Thoracic aorta (tissue), 2 donors: ENCODE measurements around the gene TMPRSS11E. TPM values are rescaled to one million over a fixed set of nuclear protein-coding genes. Genes with fewer than 3 reads are reported as not detected.
"Not testable (repeated sequence)": the region's sequence is repeated elsewhere in the genome, so short reads cannot be mapped to it uniquely, and the experiment has no call there.

Experiments used
- ATAC-seq: fragments of 150-250 bp; one replicate; pipeline ENCODE4 v1.8.0; 2017; ENCODE audit warnings: low read depth; ENCODE audit not compliant: insufficient number of reproducible peaks, low FRiP score
- DNase-seq: peaks from one replicate; pipeline ENCODE4 v3.0.0-alpha.2; 2020; ENCODE audit warnings: low spot score
- H3K27ac ChIP-seq, 2 donors: fragments of 200-600 bp; sonication (generic); 1 replicate in 1 of 2; 2 replicates in 1 of 2; pipeline ENCODE4 v1.5.1; 2016; ENCODE audit warnings: mild to moderate bottlenecking in 2 of 2, moderate library complexity in 2 of 2
- H3K27me3 ChIP-seq: fragments of 200-600 bp; sonication (generic); replicated peaks from 2 replicates; pipeline ENCODE4 v1.6.0; 2016; ENCODE audit warnings: mild to moderate bottlenecking; ENCODE audit not compliant: insufficient read depth
- H3K36me3 ChIP-seq: fragments of 200-600 bp; sonication (generic); one replicate; pipeline ENCODE4 v1.5.1; 2016
- H3K4me1 ChIP-seq, 2 donors: fragments of 200-600 bp; sonication (generic); 1 replicate in 1 of 2; 2 replicates in 1 of 2; pipeline versions ENCODE4 v1.5.1 to v1.6.0; 2016; ENCODE audit warnings: low read depth in 2 of 2, mild to moderate bottlenecking in 1 of 2; ENCODE audit not compliant: control insufficient read depth in 1 of 2
- H3K4me3 ChIP-seq: fragments of 200-600 bp; sonication (generic); 2 replicates; pipeline ENCODE4 v1.5.1; 2016; ENCODE audit warnings: mild to moderate bottlenecking
- H3K9me3 ChIP-seq: fragments of 200-600 bp; sonication (generic); 2 replicates; pipeline ENCODE4 v1.5.1; 2016
- total RNA-seq, 2 donors: library from RNA; depleted of rRNA; stranded (reverse); fragments of >200 nt; gene quantifications; one replicate each; pipeline versions ENCODE4 v1.1.0 to v1.2.3, GENCODE V29; 2016
- TF ChIP-seq, protein P1 (sequence below): fragments of 200-600 bp; sonication (generic); IDR thresholded peaks from one replicate; pipeline ENCODE4 v1.5.1; 2019; ENCODE audit warnings: antibody characterized with exemption

Gene TMPRSS11E
- total RNA-seq = not detected

- Histone ChIP-seq H3K27ac (no peak within 1 kb of the TSS), H3K4me3 (no peak within 1 kb of the TSS), H3K27me3 (no peaks in the 10 kb centered on the region), H3K36me3 (no peaks in the 10 kb centered on the region), H3K4me1 (no peaks in the 10 kb centered on the region), H3K9me3 (no peaks in the 10 kb centered on the region)
- TF ChIP-seq, protein P1, sequence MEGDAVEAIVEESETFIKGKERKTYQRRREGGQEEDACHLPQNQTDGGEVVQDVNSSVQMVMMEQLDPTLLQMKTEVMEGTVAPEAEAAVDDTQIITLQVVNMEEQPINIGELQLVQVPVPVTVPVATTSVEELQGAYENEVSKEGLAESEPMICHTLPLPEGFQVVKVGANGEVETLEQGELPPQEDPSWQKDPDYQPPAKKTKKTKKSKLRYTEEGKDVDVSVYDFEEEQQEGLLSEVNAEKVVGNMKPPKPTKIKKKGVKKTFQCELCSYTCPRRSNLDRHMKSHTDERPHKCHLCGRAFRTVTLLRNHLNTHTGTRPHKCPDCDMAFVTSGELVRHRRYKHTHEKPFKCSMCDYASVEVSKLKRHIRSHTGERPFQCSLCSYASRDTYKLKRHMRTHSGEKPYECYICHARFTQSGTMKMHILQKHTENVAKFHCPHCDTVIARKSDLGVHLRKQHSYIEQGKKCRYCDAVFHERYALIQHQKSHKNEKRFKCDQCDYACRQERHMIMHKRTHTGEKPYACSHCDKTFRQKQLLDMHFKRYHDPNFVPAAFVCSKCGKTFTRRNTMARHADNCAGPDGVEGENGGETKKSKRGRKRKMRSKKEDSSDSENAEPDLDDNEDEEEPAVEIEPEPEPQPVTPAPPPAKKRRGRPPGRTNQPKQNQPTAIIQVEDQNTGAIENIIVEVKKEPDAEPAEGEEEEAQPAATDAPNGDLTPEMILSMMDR = no peak
- no peak for ATAC-seq
- no peak for DNase-seq
Observed at GRCh38 chr4:68447201-68447600, at the start of gene TMPRSS11E. Gene TMPRSS11E, plus strand, starts transcription at chr4:68447463. Its CDS starts 50 bp downstream, at chr4:68447513.

DNA sequence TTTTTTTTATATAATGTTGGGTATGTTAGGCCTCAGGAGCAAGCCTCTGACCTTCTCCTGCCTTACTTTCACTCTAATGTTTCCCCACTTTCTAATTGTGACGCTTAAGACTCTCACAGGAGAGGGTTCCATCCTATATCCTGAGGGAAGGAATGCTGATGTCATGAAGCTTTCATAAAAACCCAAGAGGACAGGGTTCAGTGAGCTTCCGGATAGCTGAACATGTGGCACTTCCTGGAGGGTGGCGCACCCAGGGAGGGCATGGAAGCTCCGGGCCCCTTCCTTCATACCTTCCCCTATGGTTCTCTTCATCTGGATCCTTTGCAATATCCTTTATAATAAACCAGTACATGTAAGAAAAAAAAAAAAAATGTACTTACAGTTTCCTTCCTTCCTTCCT lies 48.0 kb upstream of the TMPRSS11E start:
- TF ChIP-seq, protein P1 = no peak
- DNase-seq (no peak), ATAC-seq (no peak)
- no peaks in the 10 kb centered on the region for H3K36me3 ChIP-seq
- H3K27ac ChIP-seq = no peak overlapping the region
- H3K9me3 ChIP-seq = no peaks in the 10 kb centered on the region
- no peaks in the 10 kb centered on the region for H3K4me1 ChIP-seq
- no peaks in the 10 kb centered on the region for H3K27me3 ChIP-seq
- H3K4me3 ChIP-seq = no peak overlapping the region

DNA sequence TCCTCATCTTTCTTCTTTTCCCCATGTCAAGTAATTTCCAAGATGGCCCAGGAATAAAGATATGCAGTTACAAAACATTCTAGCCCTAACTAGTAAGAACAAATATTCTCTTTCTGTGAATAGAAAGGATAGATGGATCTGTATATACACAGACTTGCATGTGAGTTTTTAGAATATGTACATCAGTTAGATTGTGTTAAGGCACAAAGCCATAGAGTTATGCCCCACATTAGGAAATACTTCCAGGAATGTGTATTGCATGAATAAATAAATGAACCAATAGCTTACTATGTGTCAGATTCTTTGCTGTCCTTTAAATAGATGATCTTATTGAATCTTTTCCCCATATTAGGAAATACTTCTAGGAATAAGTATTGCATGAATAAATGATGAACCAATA lies 46.0 kb upstream of the TMPRSS11E start:
- no peaks in the 10 kb centered on the region for H3K36me3 ChIP-seq
- DNase-seq = no peak
- no peaks in the 10 kb centered on the region for H3K4me1 ChIP-seq
- no peaks in the 10 kb centered on the region for H3K9me3 ChIP-seq
- no peaks in the 10 kb centered on the region for H3K27me3 ChIP-seq
- H3K4me3 ChIP-seq = no peak overlapping the region
- ATAC-seq = no peak
- TF ChIP-seq, protein P1 = no peak
- no peak overlapping the region for H3K27ac ChIP-seq

- DNase-seq (no peak), ATAC-seq (no peak)
- no peaks in the 10 kb centered on the region for H3K4me1 ChIP-seq
- no peaks in the 10 kb centered on the region for H3K9me3 ChIP-seq
- H3K4me3 ChIP-seq = no peak overlapping the region
- no peaks in the 10 kb centered on the region for H3K27me3 ChIP-seq
- TF ChIP-seq, protein P1 = no peak
- no peaks in the 10 kb centered on the region for H3K36me3 ChIP-seq
- no peak overlapping the region for H3K27ac ChIP-seq
Observed at GRCh38 chr4:68404153-68404552, 43.1 kb upstream of the TMPRSS11E start.

DNA sequence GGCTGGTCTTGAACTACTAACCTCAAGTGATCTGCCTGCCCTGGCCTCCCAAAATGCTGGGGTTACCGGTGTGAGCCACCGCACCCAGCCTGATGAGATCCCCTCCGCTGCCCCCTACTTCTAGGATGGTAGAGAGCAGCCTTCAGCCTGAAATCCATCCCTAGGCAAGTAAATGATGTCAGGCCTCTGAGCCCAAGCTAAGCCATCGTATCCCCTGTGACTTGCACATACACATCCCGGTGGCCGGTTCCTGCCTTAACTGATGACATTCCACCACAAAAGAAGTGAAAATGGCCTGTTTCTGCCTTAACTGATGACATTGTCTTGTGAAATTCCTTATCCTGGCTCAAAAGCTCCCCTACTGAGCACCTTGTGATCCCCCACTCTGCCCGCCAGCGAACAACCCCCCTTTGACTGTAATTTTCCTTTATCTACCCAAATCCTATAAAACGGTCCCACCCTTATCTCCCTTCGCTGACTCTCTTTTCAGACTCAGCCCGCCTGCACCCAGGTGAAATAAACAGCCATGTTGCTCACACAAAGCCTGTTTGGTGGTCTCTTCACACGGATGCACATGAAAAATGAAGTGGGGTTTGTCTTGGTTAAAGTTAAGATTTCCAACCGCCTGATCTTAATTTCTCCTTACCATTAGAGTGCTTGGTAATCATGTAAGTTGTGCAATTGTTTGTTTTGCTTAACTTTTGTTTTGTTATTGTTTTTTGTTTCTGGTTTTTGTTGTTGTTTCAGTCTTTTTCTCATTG lies 41.4 kb upstream of the TMPRSS11E start:
- ATAC-seq, H3K27ac ChIP-seq, H3K4me1 ChIP-seq, DNase-seq, H3K9me3 ChIP-seq, H3K36me3 ChIP-seq, H3K4me3 ChIP-seq, H3K27me3 ChIP-seq: not testable (repeated sequence)

DNA sequence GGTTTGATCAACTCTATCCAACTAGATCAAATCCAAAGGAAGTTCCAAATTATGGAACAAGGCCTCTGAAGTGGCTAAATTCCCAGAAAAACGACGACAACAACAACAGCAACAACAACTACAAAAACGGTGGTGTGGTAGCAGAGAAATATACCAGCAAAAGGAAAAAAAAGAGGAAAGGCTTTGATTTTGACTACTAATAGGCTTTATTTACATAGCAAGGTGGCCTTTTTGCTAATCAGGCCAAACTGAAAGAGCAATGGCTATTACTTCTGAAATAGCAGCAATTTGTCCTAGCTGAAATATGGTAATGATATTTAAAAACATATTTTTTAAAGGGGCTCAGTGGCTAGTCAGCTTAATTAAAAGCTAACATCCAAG lies 40.8 kb upstream of the TMPRSS11E start:
- TF ChIP-seq, protein P1 = no peak
- Histone ChIP-seq H3K4me1 (no peaks in the 10 kb centered on the region), H3K4me3 (no peak overlapping the region), H3K9me3 (no peaks in the 10 kb centered on the region), H3K27me3 (no peaks in the 10 kb centered on the region), H3K27ac (no peak overlapping the region), H3K36me3 (no peaks in the 10 kb centered on the region)
- DNase-seq = no peak
- no peak for ATAC-seq

DNA sequence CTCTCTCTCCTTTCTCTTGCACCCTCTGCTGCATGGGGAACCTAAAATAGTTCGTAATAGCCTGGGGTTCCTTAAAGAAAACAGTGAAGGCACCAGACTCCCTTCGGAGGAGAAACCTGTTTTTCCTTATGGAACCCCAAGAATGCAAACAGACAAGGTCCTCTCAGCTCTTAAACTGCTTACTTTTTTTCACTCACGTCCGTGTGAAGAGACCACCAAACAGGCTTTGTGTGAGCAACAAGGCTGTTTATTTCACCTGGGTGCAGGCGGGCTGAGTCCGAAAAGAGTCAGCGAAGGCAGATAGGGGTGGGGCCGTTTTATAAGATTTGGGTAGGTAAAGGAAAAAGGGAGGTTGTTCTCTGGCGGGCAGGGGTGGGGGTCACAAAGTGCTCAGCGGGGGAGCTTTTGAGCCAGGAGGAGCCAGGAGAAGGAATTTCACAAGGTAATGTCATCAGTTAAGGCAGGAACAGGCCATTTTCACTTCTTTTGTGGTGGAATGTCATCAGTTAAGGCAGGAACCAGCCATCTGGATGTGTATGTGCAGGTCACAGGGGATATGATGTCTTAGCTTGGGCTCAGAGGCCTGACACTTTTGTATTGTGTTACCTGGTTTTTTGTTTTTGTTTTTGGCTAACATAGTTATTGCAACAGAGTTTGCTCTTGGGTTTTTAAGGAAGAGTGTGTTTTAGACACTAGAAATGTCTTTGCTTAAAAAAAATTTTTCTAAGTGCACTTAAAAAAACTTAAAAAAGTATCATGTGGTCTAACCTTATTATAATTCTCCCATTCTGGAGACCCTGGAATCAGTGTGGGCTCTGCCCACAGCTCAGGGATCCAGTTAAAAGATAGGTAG lies 40.0 kb upstream of the TMPRSS11E start:
- H3K4me3 ChIP-seq, H3K9me3 ChIP-seq, DNase-seq, H3K4me1 ChIP-seq, H3K27ac ChIP-seq, H3K27me3 ChIP-seq, H3K36me3 ChIP-seq, ATAC-seq: not testable (repeated sequence)
